Measurements from ENCODE around the gene UNC79.

UNC79 gene

DNA sequence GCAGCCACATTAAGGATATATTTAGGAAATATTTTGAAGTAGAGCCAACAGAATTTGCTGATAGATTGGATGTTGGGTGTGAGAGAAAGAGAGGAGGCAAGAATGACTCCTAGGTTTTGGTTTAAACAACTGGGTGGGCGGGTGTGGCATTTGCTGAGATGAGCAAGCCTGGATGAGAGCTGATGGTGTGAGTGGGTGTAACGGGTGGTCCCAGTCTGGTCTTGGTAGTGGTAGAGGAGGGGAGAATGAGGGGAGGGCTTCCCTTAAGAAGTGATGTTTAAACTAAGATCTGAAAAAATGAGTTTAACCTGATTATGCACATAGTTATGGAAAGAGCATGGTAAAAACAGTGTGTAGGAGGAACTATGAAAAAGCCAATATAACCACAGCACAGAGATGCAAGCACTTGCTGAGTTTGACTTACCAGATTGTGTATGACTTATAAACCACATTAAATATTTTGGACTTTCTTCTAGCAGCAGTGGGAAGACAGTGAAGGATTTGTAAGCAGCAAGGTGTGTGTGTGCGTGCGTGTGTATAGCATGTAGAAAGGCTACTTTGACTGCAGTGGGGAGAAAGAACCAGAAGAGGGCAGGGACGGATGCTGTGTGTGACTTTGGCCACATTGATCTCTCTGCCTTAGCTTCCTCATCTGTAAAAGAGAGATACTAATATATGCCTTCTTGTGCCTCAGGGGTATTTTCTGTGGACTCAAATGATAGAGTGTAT, 217.9 kb downstream of the UNC79 start:
- Histone ChIP-seq H3K36me3 (ENCODE audit: control insufficient read depth in 1 of 2, insufficient read depth in 2 of 2, low read depth in 1 of 2, low read length in 2 of 2) (no peaks in the 10 kb centered on the region), H2BK15ac (ENCODE audit: low read depth, poor library complexity, severe bottlenecking) (no peak overlapping the region), H3K14ac (ENCODE audit: low read length in 2 of 2) (no peak overlapping the region), H3K9me3 (ENCODE audit: control insufficient read depth, low read length) (no peaks in the 10 kb centered on the region), H3K4me3 (ENCODE audit: insufficient read depth in 1 of 2, low read depth in 1 of 2, low read length in 2 of 2) (no peak overlapping the region), H3K27ac (ENCODE audit: low read length, poor library complexity, severe bottlenecking) (no peak overlapping the region), H3K18ac (ENCODE audit: low read depth in 1 of 2, low read length in 2 of 2) (no peak overlapping the region), H2BK5ac (ENCODE audit: low read depth, low read length, poor library complexity, severe bottlenecking) (no peak overlapping the region), H3K27me3 (ENCODE audit: control insufficient read depth in 1 of 2, insufficient read depth in 1 of 2, low read length in 2 of 2) (peaks cover 0 to 8% of the 10 kb centered on the region in 2 experiments), H4K91ac (ENCODE audit: low read length) (no peak overlapping the region), H2BK120ac (ENCODE audit: low read depth, low read length) (no peak overlapping the region), H3K4me2 (ENCODE audit: low read length, poor library complexity, severe bottlenecking) (no peak overlapping the region), H3K23ac (ENCODE audit: low read length in 2 of 2) (no peak overlapping the region), H3K9ac (ENCODE audit: low read length) (no peak overlapping the region), H2BK12ac (ENCODE audit: low read length in 2 of 2) (no peak overlapping the region), H3K79me1 (replicated peaks; ENCODE audit: low read length, poor library complexity, severe bottlenecking) (no peaks in the 10 kb centered on the region), H4K8ac (ENCODE audit: low read length) (no peak overlapping the region), H3K4ac (ENCODE audit: low read depth in 1 of 2, low read length in 2 of 2) (no peak overlapping the region), H2AK5ac (ENCODE audit: low read length, severe bottlenecking) (no peak overlapping the region), H3K4me1 (ENCODE audit: control insufficient read depth, insufficient read depth, low read depth, low read length) (no peaks in the 10 kb centered on the region), H2AFZ (ENCODE audit: low read depth, low read length) (no peak overlapping the region)
- no peak for DNase-seq
- WGBS, result 62% methylated on average over 5 of the region's 5 CpGs

DNA sequence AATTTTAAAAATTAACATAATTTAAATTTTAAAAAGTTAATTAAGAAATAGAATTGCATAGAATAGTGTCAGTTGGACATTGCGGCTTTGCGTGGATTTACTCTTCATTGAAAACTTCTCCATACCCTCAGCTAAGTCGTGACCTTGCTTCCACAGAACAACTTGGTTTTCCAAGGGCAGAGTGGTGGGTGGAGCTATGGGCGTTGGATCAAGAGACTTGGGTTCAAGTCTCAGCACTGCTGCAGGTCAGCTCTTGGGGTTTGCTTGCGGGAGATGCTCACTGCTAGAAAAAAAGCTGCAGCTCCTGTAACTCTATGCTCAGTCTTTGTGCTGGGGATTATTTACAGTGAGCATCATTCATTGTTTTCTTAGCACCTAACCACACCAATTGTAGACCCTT, 223.9 kb downstream of the UNC79 start:
- H4K91ac ChIP-seq (ENCODE audit: low read length), result no peak overlapping the region
- no peak overlapping the region for H2BK120ac ChIP-seq (ENCODE audit: low read depth, low read length)
- 35% methylated on average over 2 of the region's 5 CpGs for whole genome bisulfite sequencing

DNA sequence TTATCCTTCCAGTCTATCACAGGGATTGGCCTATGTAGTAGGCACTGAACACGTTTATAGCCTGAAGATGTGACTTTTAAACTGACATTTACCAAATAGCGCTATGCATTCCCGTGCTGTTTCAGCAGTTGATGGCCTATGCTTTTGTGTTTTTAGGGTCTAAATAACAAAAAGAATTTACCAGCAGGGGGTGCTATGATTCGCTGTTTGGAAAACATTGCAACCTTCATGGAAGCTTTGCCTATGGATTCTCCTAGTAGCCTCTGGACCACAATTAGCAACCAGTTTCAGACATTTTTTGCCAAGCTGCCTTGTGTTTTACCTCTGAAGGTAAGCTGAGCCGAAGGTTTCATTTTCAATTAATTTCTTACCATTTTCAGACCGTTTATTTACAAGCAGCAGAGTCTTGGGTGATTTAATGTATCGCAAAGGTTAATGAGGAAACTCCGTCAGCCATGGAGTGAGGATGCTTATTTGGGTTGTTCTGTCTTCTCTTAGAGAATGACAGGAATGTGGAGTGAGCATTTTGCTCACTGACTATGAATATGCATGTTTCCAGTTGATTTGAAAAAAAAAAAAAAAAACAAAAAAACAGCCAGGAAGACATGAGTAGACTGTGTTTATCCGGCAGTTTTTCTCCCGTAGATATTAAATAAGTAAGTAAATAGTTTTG, 224.5 kb downstream of the UNC79 start:
- Histone ChIP-seq H3K9me3 (ENCODE audit: control insufficient read depth, low read length) (no peaks in the 10 kb centered on the region), H4K91ac (ENCODE audit: low read length) (no peak overlapping the region), H2BK5ac (ENCODE audit: low read depth, low read length, poor library complexity, severe bottlenecking) (no peak overlapping the region), H3K27ac (ENCODE audit: low read length, poor library complexity, severe bottlenecking) (no peak overlapping the region), H3K14ac (ENCODE audit: low read length in 2 of 2) (no peak overlapping the region), H4K8ac (ENCODE audit: low read length) (no peak overlapping the region), H3K18ac (ENCODE audit: low read depth in 1 of 2, low read length in 2 of 2) (no peak overlapping the region), H3K4me1 (ENCODE audit: control insufficient read depth, insufficient read depth, low read depth, low read length) (no peaks in the 10 kb centered on the region), H2AK5ac (ENCODE audit: low read length, severe bottlenecking) (no peak overlapping the region), H3K23ac (ENCODE audit: low read length in 2 of 2) (no peak overlapping the region), H2AFZ (ENCODE audit: low read depth, low read length) (no peak overlapping the region), H2BK15ac (ENCODE audit: low read depth, poor library complexity, severe bottlenecking) (no peak overlapping the region), H2BK120ac (ENCODE audit: low read depth, low read length) (no peak overlapping the region), H3K9ac (ENCODE audit: low read length) (no peak overlapping the region), H3K27me3 (ENCODE audit: control insufficient read depth in 1 of 2, insufficient read depth in 1 of 2, low read length in 2 of 2) (peaks cover 0 to 12% of the 10 kb centered on the region in 2 experiments), H3K4ac (ENCODE audit: low read depth in 1 of 2, low read length in 2 of 2) (no peak overlapping the region), H3K79me1 (replicated peaks; ENCODE audit: low read length, poor library complexity, severe bottlenecking) (no peaks in the 10 kb centered on the region), H3K36me3 (ENCODE audit: control insufficient read depth in 1 of 2, insufficient read depth in 2 of 2, low read depth in 1 of 2, low read length in 2 of 2) (no peaks in the 10 kb centered on the region), H3K4me2 (ENCODE audit: low read length, poor library complexity, severe bottlenecking) (no peak overlapping the region), H3K4me3 (ENCODE audit: insufficient read depth in 1 of 2, low read depth in 1 of 2, low read length in 2 of 2) (no peak overlapping the region), H2BK12ac (ENCODE audit: low read length in 2 of 2) (no peak overlapping the region)
- peak; percentile 1 for DNase-seq
- WGBS, result 50% methylated on average over 7 of the region's 10 CpGs

More for the DNA sequence above, 223.9 kb downstream of the UNC79 start:
- no peak overlapping the region for H3K4me3 ChIP-seq (ENCODE audit: insufficient read depth in 1 of 2, low read depth in 1 of 2, low read length in 2 of 2)
- no peak overlapping the region for H2AFZ ChIP-seq (ENCODE audit: low read depth, low read length)
- no peak overlapping the region for H3K4me2 ChIP-seq (ENCODE audit: low read length, poor library complexity, severe bottlenecking)
- no peak overlapping the region for H3K23ac ChIP-seq (ENCODE audit: low read length in 2 of 2)
- no peak overlapping the region for H2AK5ac ChIP-seq (ENCODE audit: low read length, severe bottlenecking)
- no peak overlapping the region for H3K9ac ChIP-seq (ENCODE audit: low read length)
- no peaks in the 10 kb centered on the region for H3K9me3 ChIP-seq (ENCODE audit: control insufficient read depth, low read length)
- no peak overlapping the region for H3K18ac ChIP-seq (ENCODE audit: low read depth in 1 of 2, low read length in 2 of 2)
- H4K8ac ChIP-seq (ENCODE audit: low read length), result no peak overlapping the region
- no peaks in the 10 kb centered on the region for H3K36me3 ChIP-seq (ENCODE audit: control insufficient read depth in 1 of 2, insufficient read depth in 2 of 2, low read depth in 1 of 2, low read length in 2 of 2)
- no peaks in the 10 kb centered on the region for H3K4me1 ChIP-seq (ENCODE audit: control insufficient read depth, insufficient read depth, low read depth, low read length)
- H3K79me1 ChIP-seq (replicated peaks; ENCODE audit: low read length, poor library complexity, severe bottlenecking), result no peaks in the 10 kb centered on the region
- H3K14ac ChIP-seq (ENCODE audit: low read length in 2 of 2), result no peak overlapping the region
- no peak overlapping the region for H2BK12ac ChIP-seq (ENCODE audit: low read length in 2 of 2)
- peaks cover 0 to 12% of the 10 kb centered on the region in 2 experiments for H3K27me3 ChIP-seq (ENCODE audit: control insufficient read depth in 1 of 2, insufficient read depth in 1 of 2, low read length in 2 of 2)
- no peak overlapping the region for H3K27ac ChIP-seq (ENCODE audit: low read length, poor library complexity, severe bottlenecking)
- H3K4ac ChIP-seq (ENCODE audit: low read depth in 1 of 2, low read length in 2 of 2), result no peak overlapping the region
- no peak overlapping the region for H2BK5ac ChIP-seq (ENCODE audit: low read depth, low read length, poor library complexity, severe bottlenecking)
- DNase-seq, result no peak
- no peak overlapping the region for H2BK15ac ChIP-seq (ENCODE audit: low read depth, poor library complexity, severe bottlenecking)

DNA sequence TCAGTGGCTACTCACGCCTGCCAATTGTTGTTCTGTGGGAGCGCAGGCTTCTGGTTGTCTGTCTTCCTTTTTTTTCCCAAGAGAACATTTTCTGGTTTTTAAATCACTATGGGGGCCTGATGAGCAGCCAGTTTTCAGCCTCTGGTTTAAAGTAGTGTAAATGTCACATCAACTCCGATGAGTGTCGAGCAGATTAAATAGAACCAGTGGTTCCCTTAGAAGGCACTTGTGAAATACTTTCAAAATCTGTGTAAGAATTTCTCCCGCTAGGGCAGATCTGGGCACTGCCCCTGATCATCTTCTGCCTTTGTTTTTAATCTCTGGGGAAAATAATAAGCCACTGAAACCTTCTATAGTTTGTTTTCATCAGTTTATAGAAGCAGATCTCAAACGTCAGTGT, 227.1 kb downstream of the UNC79 start:
- H2AK5ac ChIP-seq (ENCODE audit: low read length, severe bottlenecking), result no peak overlapping the region
- no peak overlapping the region for H2AFZ ChIP-seq (ENCODE audit: low read depth, low read length)
- DNase-seq, result no peak
- WGBS, result 86% methylated on average over 6 of the region's 6 CpGs
- H3K4me2 ChIP-seq (ENCODE audit: low read length, poor library complexity, severe bottlenecking), result no peak overlapping the region
- no peak overlapping the region for H3K4me3 ChIP-seq (ENCODE audit: insufficient read depth in 1 of 2, low read depth in 1 of 2, low read length in 2 of 2)
- no peaks in the 10 kb centered on the region for H3K36me3 ChIP-seq (ENCODE audit: control insufficient read depth in 1 of 2, insufficient read depth in 2 of 2, low read depth in 1 of 2, low read length in 2 of 2)
- no peaks in the 10 kb centered on the region for H3K9me3 ChIP-seq (ENCODE audit: control insufficient read depth, low read length)
- H3K9ac ChIP-seq (ENCODE audit: low read length), result no peak overlapping the region
- no peak overlapping the region for H2BK12ac ChIP-seq (ENCODE audit: low read length in 2 of 2)
- no peak overlapping the region for H2BK5ac ChIP-seq (ENCODE audit: low read depth, low read length, poor library complexity, severe bottlenecking)
- H3K23ac ChIP-seq (ENCODE audit: low read length in 2 of 2), result no peak overlapping the region
- peaks cover 0 to 12% of the 10 kb centered on the region in 2 experiments for H3K27me3 ChIP-seq (ENCODE audit: control insufficient read depth in 1 of 2, insufficient read depth in 1 of 2, low read length in 2 of 2)
- no peaks in the 10 kb centered on the region for H3K4me1 ChIP-seq (ENCODE audit: control insufficient read depth, insufficient read depth, low read depth, low read length)
- no peak overlapping the region for H3K18ac ChIP-seq (ENCODE audit: low read depth in 1 of 2, low read length in 2 of 2)
- H3K4ac ChIP-seq (ENCODE audit: low read depth in 1 of 2, low read length in 2 of 2), result no peak overlapping the region
- H3K27ac ChIP-seq (ENCODE audit: low read length, poor library complexity, severe bottlenecking), result no peak overlapping the region
- no peak overlapping the region for H4K8ac ChIP-seq (ENCODE audit: low read length)
- H3K79me1 ChIP-seq (replicated peaks; ENCODE audit: low read length, poor library complexity, severe bottlenecking), result no peaks in the 10 kb centered on the region
- H3K14ac ChIP-seq (ENCODE audit: low read length in 2 of 2), result no peak overlapping the region
- H2BK15ac ChIP-seq (ENCODE audit: low read depth, poor library complexity, severe bottlenecking), result no peak overlapping the region
- H2BK120ac ChIP-seq (ENCODE audit: low read depth, low read length), result no peak overlapping the region
- no peak overlapping the region for H4K91ac ChIP-seq (ENCODE audit: low read length)

Measured in mesenchymal stem cell (in vitro differentiated cells and primary cell).